ENCODE measurements around the gene HDAC1.
"Not testable (repeated sequence)": the region's sequence is repeated elsewhere in the genome, so short reads cannot be mapped to it uniquely, and the experiment has no call there.

HDAC1 gene

GRCh38 chr1:32291708-32292538, at the start of gene HDAC1:
TSS of gene HDAC1 (plus strand) at chr1:32292083. CDS start at chr1:32292170, 87 bp downstream.
- peak; percentile 93 for DNase-seq
- in situ Hi-C loops (cut with HindIII; ENCODE audit: low pct_ligation_motif_present, low pct_unique_long_range_greater_than_20kb, low sequenced_read_pairs), result no loop called here

- no peak for DNase-seq
- in situ Hi-C loops (cut with HindIII; ENCODE audit: low pct_ligation_motif_present, low pct_unique_long_range_greater_than_20kb, low sequenced_read_pairs), result no loop called here
Measured at GRCh38 chr1:32242341-32242851, 49.5 kb upstream of the HDAC1 start.

- in situ Hi-C loops (cut with HindIII; ENCODE audit: low pct_ligation_motif_present, low pct_unique_long_range_greater_than_20kb, low sequenced_read_pairs), result no loop called here
Measured at GRCh38 chr1:32246888-32247273, 45.0 kb upstream of the HDAC1 start, which contains the start of gene FAM167B. TSS of gene FAM167B (plus strand) at chr1:32247222. CDS start at chr1:32247422, 200 bp downstream.

GRCh38 chr1:32247452-32247851, 44.4 kb upstream of the HDAC1 start:
- in situ Hi-C loops (cut with HindIII; ENCODE audit: low pct_ligation_motif_present, low pct_unique_long_range_greater_than_20kb, low sequenced_read_pairs), result no loop called here
- no peak for DNase-seq

More at GRCh38 chr1:32246888-32247273, 45.0 kb upstream of the HDAC1 start, which contains the start of gene FAM167B:
- no peak for DNase-seq

- peak; percentile 13 for DNase-seq
- in situ Hi-C loops (cut with HindIII; ENCODE audit: low pct_ligation_motif_present, low pct_unique_long_range_greater_than_20kb, low sequenced_read_pairs), result no loop called here
Measured at GRCh38 chr1:32247983-32248889, 43.6 kb upstream of the HDAC1 start.

GRCh38 chr1:32249831-32250525, 41.9 kb upstream of the HDAC1 start:
- in situ Hi-C loops (cut with HindIII; ENCODE audit: low pct_ligation_motif_present, low pct_unique_long_range_greater_than_20kb, low sequenced_read_pairs), result no loop called here
- DNase-seq, result peak; percentile 51

- in situ Hi-C loops (cut with HindIII; ENCODE audit: low pct_ligation_motif_present, low pct_unique_long_range_greater_than_20kb, low sequenced_read_pairs), result no loop called here
- DNase-seq, result no peak
Measured at GRCh38 chr1:32250893-32251716, 40.8 kb upstream of the HDAC1 start, which contains the start of gene LCK. TSS of gene LCK (plus strand) at chr1:32251265. CDS start at chr1:32274330, 23,065 bp downstream.

- in situ Hi-C loops (cut with HindIII; ENCODE audit: low pct_ligation_motif_present, low pct_unique_long_range_greater_than_20kb, low sequenced_read_pairs), result no loop called here
- DNase-seq, result no peak
Measured at GRCh38 chr1:32255072-32256071, 36.5 kb upstream of the HDAC1 start.

GRCh38 chr1:32256473-32257226, 35.2 kb upstream of the HDAC1 start:
- DNase-seq, result no peak
- in situ Hi-C loops (cut with HindIII; ENCODE audit: low pct_ligation_motif_present, low pct_unique_long_range_greater_than_20kb, low sequenced_read_pairs), result no loop called here

- no peak for DNase-seq
- in situ Hi-C loops (cut with HindIII; ENCODE audit: low pct_ligation_motif_present, low pct_unique_long_range_greater_than_20kb, low sequenced_read_pairs), result no loop called here
Measured at GRCh38 chr1:32257227-32257508, 34.7 kb upstream of the HDAC1 start.

- DNase-seq; in situ Hi-C loops (cut with HindIII; ENCODE audit: low pct_ligation_motif_present, low pct_unique_long_range_greater_than_20kb, low sequenced_read_pairs): not testable (repeated sequence)
Measured at GRCh38 chr1:32263236-32263593, 28.7 kb upstream of the HDAC1 start.

GRCh38 chr1:32263744-32264143, 28.1 kb upstream of the HDAC1 start:
- in situ Hi-C loops (cut with HindIII; ENCODE audit: low pct_ligation_motif_present, low pct_unique_long_range_greater_than_20kb, low sequenced_read_pairs), result no loop called here
- no peak for DNase-seq

- DNase-seq, result no peak
- in situ Hi-C loops (cut with HindIII; ENCODE audit: low pct_ligation_motif_present, low pct_unique_long_range_greater_than_20kb, low sequenced_read_pairs), result no loop called here
Measured at GRCh38 chr1:32265846-32266245, 26.0 kb upstream of the HDAC1 start.

GRCh38 chr1:32266921-32267591, 24.8 kb upstream of the HDAC1 start:
- no peak for DNase-seq
- in situ Hi-C loops (cut with HindIII; ENCODE audit: low pct_ligation_motif_present, low pct_unique_long_range_greater_than_20kb, low sequenced_read_pairs), result no loop called here

GRCh38 chr1:32269744-32270143, 22.1 kb upstream of the HDAC1 start:
- in situ Hi-C loops (cut with HindIII; ENCODE audit: low pct_ligation_motif_present, low pct_unique_long_range_greater_than_20kb, low sequenced_read_pairs), result no loop called here
- DNase-seq, result no peak

Measured in ACHN (cell line).